B cell (primary cell): Measurements from ENCODE around the gene FMNL3.

Experiments
- CTCF ChIP-seq: fragments of 200-600 bp; IDR thresholded peaks from one replicate; pipeline ENCODE4 v1.8.0; 2022; ENCODE audit warnings: antibody characterized with exemption, mild to moderate bottlenecking
- EZH2 ChIP-seq: IDR thresholded peaks from 2 replicates; pipeline ENCODE4 v1.6.1; 2012; ENCODE audit warnings: borderline replicate concordance, low read depth, mild to moderate bottlenecking, moderate library complexity, low read length; ENCODE audit not compliant: insufficient read depth, poor library complexity, severe bottlenecking

DNA sequence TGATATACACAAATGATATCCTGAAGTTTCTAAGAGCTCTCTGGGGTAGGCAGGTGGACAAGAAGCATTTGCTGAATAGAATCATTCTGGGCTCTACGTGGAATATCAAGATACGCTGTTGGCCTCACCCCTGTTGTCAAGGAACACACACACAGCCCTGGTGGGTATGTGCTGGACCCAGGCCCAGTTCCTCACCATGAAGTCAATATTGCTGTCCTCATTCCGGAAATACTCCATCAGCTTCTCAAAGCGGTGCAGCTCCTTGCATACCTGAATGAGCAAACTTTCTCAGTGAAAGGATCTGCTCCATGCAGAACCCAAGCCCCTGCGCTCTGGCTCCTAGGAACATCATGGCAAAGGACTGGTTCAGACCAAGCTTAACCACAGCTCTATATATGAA is 52.5 kb downstream of the FMNL3 start:
- TF ChIP-seq CTCF: no peak
- TF ChIP-seq EZH2: no peak
